IgD-negative memory B cell (primary cell): Measurements from ENCODE around the gene PROZ. TPM values are rescaled to one million over a fixed set of nuclear protein-coding genes. Genes with fewer than 3 reads are reported as not detected.
A peak's percentile ranks its signal among the peaks of the same experiment; 100 is the strongest.

Source experiments
- H3K27ac Mint-ChIP-seq, 3 donors: one replicate each; pipeline ENCODE4 v1.8.0; 2020 to 2022; ENCODE audit warnings: mild to moderate bottlenecking in 3 of 3, mixed read lengths in 3 of 3, moderate library complexity in 1 of 3
- H3K27me3 Mint-ChIP-seq: one replicate; pipeline ENCODE4 v1.8.0; 2021; ENCODE audit warnings: mixed read lengths
- H3K36me3 Mint-ChIP-seq: one replicate; pipeline ENCODE4 v1.8.0; 2020; ENCODE audit warnings: mild to moderate bottlenecking, mixed read lengths
- H3K4me1 Mint-ChIP-seq, 3 donors: one replicate each; pipeline ENCODE4 v1.8.0; 2020 to 2022; ENCODE audit warnings: mixed read lengths in 3 of 3, mild to moderate bottlenecking in 1 of 3
- H3K4me3 Mint-ChIP-seq, 4 donors: one replicate each; pipeline ENCODE4 v1.8.0; 2020 to 2022; ENCODE audit warnings: mild to moderate bottlenecking in 4 of 4, mixed read lengths in 4 of 4, moderate library complexity in 3 of 4
- H3K9me3 Mint-ChIP-seq, 3 donors: one replicate each; pipeline ENCODE4 v1.8.0; 2020 to 2021; ENCODE audit warnings: mixed read lengths in 3 of 3, mild to moderate bottlenecking in 1 of 3
- polyA plus RNA-seq: library from polyadenylated mRNA; unstranded; fragments of 300-500 nt; fragmentation: Illumina TruSeq; gene quantifications from one replicate; pipeline ENCODE4 v1.2.3, GENCODE V29; 2021

PROZ gene
- polyA plus RNA-seq, 1 donor from 2014 or later = not detected

- Mint-ChIP-seq H3K27ac (peak overlapping the region; percentile 89 to 95 (median 90)), H3K4me3 (peak overlapping the region; percentile 90 to 96 (median 92)), H3K36me3 (no peaks in the 10 kb centered on the region), H3K4me1 (peaks cover 38 to 57% (median 46%) of the 10 kb centered on the region in 3 donors), H3K9me3 (no peaks in the 10 kb centered on the region), H3K27me3 (no peaks in the 10 kb centered on the region)
Measured at GRCh38 chr13:113207890-113208420, 49.5 kb downstream of the PROZ start.

GRCh38 chr13:113208421-113209335 lies 50.2 kb downstream of the PROZ start, which contains the start of gene PCID2:
PCID2 (minus strand) TSS chr13:113208669; CDS start chr13:113208634, 35 bp downstream.
- peak within 1 kb of the TSS; percentile 90 to 96 (median 92) for H3K4me3 Mint-ChIP-seq
- H3K36me3 Mint-ChIP-seq = no peaks in the 10 kb centered on the region
- H3K4me1 Mint-ChIP-seq = peaks cover 41 to 56% (median 46%) of the 10 kb centered on the region in 3 donors
- H3K27ac Mint-ChIP-seq = peak within 1 kb of the TSS; percentile 89 to 95 (median 90)
- no peaks in the 10 kb centered on the region for H3K9me3 Mint-ChIP-seq
- H3K27me3 Mint-ChIP-seq = no peaks in the 10 kb centered on the region

- Mint-ChIP-seq H3K4me3 (peak within 1 kb of the TSS; percentile 90 to 96 (median 90)), H3K27me3 (no peaks in the 10 kb centered on the region), H3K27ac (peak within 1 kb of the TSS; percentile 81 to 95 (median 90)), H3K4me1 (peaks cover 46 to 57% (median 51%) of the 10 kb centered on the region in 3 donors), H3K36me3 (no peaks in the 10 kb centered on the region), H3K9me3 (no peaks in the 10 kb centered on the region)
Measured at GRCh38 chr13:113209336-113209758, 50.9 kb downstream of the PROZ start, which contains the start of gene CUL4A. CUL4A (plus strand) TSS chr13:113209613; CDS start chr13:113209628, 15 bp downstream.

- peaks cover 46 to 56% (median 51%) of the 10 kb centered on the region in 3 donors for H3K4me1 Mint-ChIP-seq
- no peaks in the 10 kb centered on the region for H3K36me3 Mint-ChIP-seq
- peak overlapping the region; percentile 82 to 91 (median 88) for H3K4me3 Mint-ChIP-seq
- no peaks in the 10 kb centered on the region for H3K9me3 Mint-ChIP-seq
- no peaks in the 10 kb centered on the region for H3K27me3 Mint-ChIP-seq
- H3K27ac Mint-ChIP-seq = peak overlapping the region; percentile 59 to 92 (median 81)
Measured at GRCh38 chr13:113209759-113210421, 51.4 kb downstream of the PROZ start.

- H3K27ac Mint-ChIP-seq = peak overlapping the region in 2 of 3 donors; percentile 53 to 92
- H3K27me3 Mint-ChIP-seq = no peaks in the 10 kb centered on the region
- peaks cover 42 to 47% (median 43%) of the 10 kb centered on the region in 3 donors for H3K4me1 Mint-ChIP-seq
Measured at GRCh38 chr13:113210833-113211232, 52.4 kb downstream of the PROZ start.

GRCh38 chr13:113211774-113212173 lies 53.3 kb downstream of the PROZ start:
- Mint-ChIP-seq H3K27ac (peak overlapping the region in 2 of 3 donors; percentile 61 to 71), H3K36me3 (no peaks in the 10 kb centered on the region)

More at GRCh38 chr13:113210833-113211232, 52.4 kb downstream of the PROZ start:
- peak overlapping the region; percentile 43 to 90 (median 74) for H3K4me3 Mint-ChIP-seq
- H3K36me3 Mint-ChIP-seq = no peaks in the 10 kb centered on the region
- H3K9me3 Mint-ChIP-seq = no peaks in the 10 kb centered on the region

GRCh38 chr13:113216254-113217048 lies 58.0 kb downstream of the PROZ start:
- H3K4me1 Mint-ChIP-seq = peaks cover 13 to 19% (median 16%) of the 10 kb centered on the region in 3 donors
- no peak overlapping the region for H3K4me3 Mint-ChIP-seq
- H3K27me3 Mint-ChIP-seq = no peaks in the 10 kb centered on the region
- no peaks in the 10 kb centered on the region for H3K36me3 Mint-ChIP-seq
- no peak overlapping the region for H3K27ac Mint-ChIP-seq
- no peaks in the 10 kb centered on the region for H3K9me3 Mint-ChIP-seq

More at GRCh38 chr13:113211774-113212173, 53.3 kb downstream of the PROZ start:
- Mint-ChIP-seq H3K4me1 (peaks cover 34 to 37% (median 35%) of the 10 kb centered on the region in 3 donors), H3K9me3 (no peaks in the 10 kb centered on the region), H3K4me3 (peak overlapping the region; percentile 21 to 86 (median 74)), H3K27me3 (no peaks in the 10 kb centered on the region)

GRCh38 chr13:113218586-113218985 lies 60.1 kb downstream of the PROZ start:
- Mint-ChIP-seq H3K4me3 (no peak overlapping the region), H3K9me3 (no peaks in the 10 kb centered on the region), H3K36me3 (peaks cover 5% of the 10 kb centered on the region), H3K27me3 (no peaks in the 10 kb centered on the region), H3K4me1 (peaks cover 7 to 15% (median 11%) of the 10 kb centered on the region in 3 donors), H3K27ac (no peak overlapping the region)

- Mint-ChIP-seq H3K36me3 (peaks cover 7% of the 10 kb centered on the region), H3K4me3 (no peak overlapping the region), H3K27ac (peak overlapping the region in 1 of 3 donors; percentile 23), H3K9me3 (no peaks in the 10 kb centered on the region), H3K4me1 (peaks cover 5 to 9% (median 5%) of the 10 kb centered on the region in 3 donors), H3K27me3 (no peaks in the 10 kb centered on the region)
Measured at GRCh38 chr13:113219256-113219940, 61.0 kb downstream of the PROZ start.

GRCh38 chr13:113220141-113220598 lies 61.7 kb downstream of the PROZ start:
- Mint-ChIP-seq H3K9me3 (no peaks in the 10 kb centered on the region), H3K36me3 (peaks cover 11% of the 10 kb centered on the region), H3K27ac (no peak overlapping the region), H3K27me3 (no peaks in the 10 kb centered on the region), H3K4me1 (peaks cover 5 to 9% (median 5%) of the 10 kb centered on the region in 3 donors), H3K4me3 (peak overlapping the region in 1 of 4 donors; percentile 6)

GRCh38 chr13:113220877-113221276 lies 62.4 kb downstream of the PROZ start:
- H3K9me3 Mint-ChIP-seq = no peaks in the 10 kb centered on the region
- H3K4me1 Mint-ChIP-seq = peaks cover 5 to 9% (median 5%) of the 10 kb centered on the region in 3 donors
- H3K4me3 Mint-ChIP-seq = no peak overlapping the region
- H3K27ac Mint-ChIP-seq = peak overlapping the region in 1 of 3 donors; percentile 19
- peaks cover 11% of the 10 kb centered on the region for H3K36me3 Mint-ChIP-seq
- H3K27me3 Mint-ChIP-seq = no peaks in the 10 kb centered on the region
